Cardiac fibroblast (primary cell): ENCODE measurements around the gene NEMF.
"Not testable (repeated sequence)": the region's sequence is repeated elsewhere in the genome, so short reads cannot be mapped to it uniquely, and the experiment has no call there.

ENCODE experiments used
- DNase-seq, 2 donors: peaks; one replicate each; pipeline versions ENCODE4 v3.0.0 to v3.0.0-alpha.2; 2010; ENCODE audit warnings: low read depth in 2 of 2
- H3K4me3 ChIP-seq, 2 donors: replicated peaks in 1 of 2; 1 replicate in 1 of 2; 2 replicates in 1 of 2; pipeline ENCODE4 v1.5.1; 2011; ENCODE audit warnings: low read depth in 2 of 2, low read length in 2 of 2, mild to moderate bottlenecking in 2 of 2, moderate library complexity in 1 of 2
- CTCF ChIP-seq: IDR thresholded peaks from one replicate; pipeline ENCODE4 v1.5.1; 2011; ENCODE audit warnings: low read depth, mild to moderate bottlenecking, low read length, inconsistent platforms

The NEMF gene

GRCh38 chr14:49796025-49796424, 56.6 kb downstream of the NEMF start:
- no peak for DNase-seq
- no peak for TF ChIP-seq CTCF
- H3K4me3 ChIP-seq: no peak overlapping the region

- DNase-seq: no peak
- no peak overlapping the region for H3K4me3 ChIP-seq
- TF ChIP-seq CTCF: no peak
Measured at GRCh38 chr14:49792618-49793017, 60.0 kb downstream of the NEMF start.

- TF ChIP-seq CTCF: no peak
- H3K4me3 ChIP-seq: no peak overlapping the region
- no peak for DNase-seq
Measured at GRCh38 chr14:49786315-49786714, 66.3 kb downstream of the NEMF start.

GRCh38 chr14:49783394-49784014, 69.1 kb downstream of the NEMF start:
- H3K4me3 ChIP-seq: no peak overlapping the region
- no peak for DNase-seq
- no peak for TF ChIP-seq CTCF

GRCh38 chr14:49781040-49781439, 71.5 kb downstream of the NEMF start:
- not testable (repeated sequence) for DNase-seq, H3K4me3 ChIP-seq

GRCh38 chr14:49778421-49778820, 74.2 kb downstream of the NEMF start:
- no peak overlapping the region for H3K4me3 ChIP-seq
- no peak for TF ChIP-seq CTCF
- no peak for DNase-seq

- no peak for DNase-seq
Measured at GRCh38 chr14:49774106-49774505, 78.5 kb downstream of the NEMF start.

GRCh38 chr14:49771691-49772090, 80.9 kb downstream of the NEMF start:
- not testable (repeated sequence) for DNase-seq, H3K4me3 ChIP-seq

More at GRCh38 chr14:49774106-49774505, 78.5 kb downstream of the NEMF start:
- H3K4me3 ChIP-seq: no peak overlapping the region
- TF ChIP-seq CTCF: no peak
